Osteoblast (primary cell): ENCODE data around the gene HID1. TPM values are rescaled to one million over a fixed set of nuclear protein-coding genes. Genes with fewer than 3 reads are reported as not detected.

Source experiments
- DNase-seq: peaks from one replicate; pipeline ENCODE4 v3.0.0; 2011; ENCODE audit warnings: low spot score, mixed read lengths; ENCODE audit not compliant: insufficient read length; ENCODE audit errors: missing footprints
- H2AFZ ChIP-seq: 2 replicates; pipeline ENCODE4 v1.6.0; 2011; ENCODE audit warnings: mild to moderate bottlenecking, low read length
- H3K27ac ChIP-seq: 2 replicates; pipeline ENCODE4 v1.5.1; 2011; ENCODE audit warnings: mild to moderate bottlenecking, low read depth, low read length, moderate library complexity
- H3K27me3 ChIP-seq: 2 replicates; pipeline ENCODE4 v1.6.0; 2012; ENCODE audit warnings: mild to moderate bottlenecking, control low read depth, inconsistent platforms, low read length, moderate library complexity; ENCODE audit not compliant: insufficient read depth
- H3K36me3 ChIP-seq: 2 replicates; pipeline ENCODE4 v1.5.1; 2011; ENCODE audit warnings: mild to moderate bottlenecking, low read length, control low read depth, moderate library complexity; ENCODE audit not compliant: insufficient read depth
- H3K4me1 ChIP-seq: 2 replicates; pipeline ENCODE4 v1.5.1; 2011; ENCODE audit warnings: mild to moderate bottlenecking, low read length, control low read depth, moderate library complexity; ENCODE audit not compliant: insufficient read depth
- H3K4me2 ChIP-seq: 2 replicates; pipeline ENCODE4 v1.6.0; 2011; ENCODE audit warnings: mild to moderate bottlenecking, low read length; ENCODE audit not compliant: insufficient read depth
- H3K4me3 ChIP-seq: fragments of 200-600 bp; sonication (generic); 3 replicates; pipeline ENCODE4 v1.5.1; 2012; ENCODE audit warnings: mild to moderate bottlenecking, low read length, inconsistent platforms; ENCODE audit not compliant: insufficient read depth
- H3K79me2 ChIP-seq: 2 replicates; pipeline ENCODE4 v1.6.0; 2012; ENCODE audit warnings: mild to moderate bottlenecking, low read length, control low read depth, inconsistent platforms; ENCODE audit not compliant: insufficient read depth
- H3K9me3 ChIP-seq: 2 replicates; pipeline ENCODE4 v1.5.1; 2011; ENCODE audit warnings: low read depth, low read length, control low read depth
- H4K20me1 ChIP-seq: 2 replicates; pipeline ENCODE4 v1.6.0; 2012; ENCODE audit warnings: mild to moderate bottlenecking, low read length, control low read depth; ENCODE audit not compliant: insufficient read depth
- CTCF ChIP-seq: IDR thresholded peaks from 2 replicates; pipeline ENCODE4 v1.5.1; 2011; ENCODE audit warnings: mild to moderate bottlenecking, low read depth, low read length, moderate library complexity; ENCODE audit errors: extremely low read depth
- total RNA-seq: library from RNA; depleted of rRNA; stranded (reverse); fragments of >200 nt; gene quantifications from 2 replicates; pipeline ENCODE4 v1.2.3, GENCODE V29; 2012

Gene HID1
- total RNA-seq, 1 donor: 0.36 TPM

- H3K4me2 ChIP-seq: no peak overlapping the region
- H3K4me1 ChIP-seq: peaks cover 42% of the 10 kb centered on the region
- no peak overlapping the region for H3K4me3 ChIP-seq
- peaks cover 11% of the 10 kb centered on the region for H4K20me1 ChIP-seq
- peak; percentile 54 for DNase-seq
- no peaks in the 10 kb centered on the region for H3K36me3 ChIP-seq
- H3K27me3 ChIP-seq: no peaks in the 10 kb centered on the region
- H2AFZ ChIP-seq: no peak overlapping the region
- H3K79me2 ChIP-seq: peaks cover 57% of the 10 kb centered on the region
- H3K9me3 ChIP-seq: no peaks in the 10 kb centered on the region
- H3K27ac ChIP-seq: no peak overlapping the region
- no peak for TF ChIP-seq CTCF
Measured at GRCh38 chr17:74992223-74992622, 19.7 kb upstream of the HID1 start.

GRCh38 chr17:74990581-74991105 is 18.1 kb upstream of the HID1 start:
- no peaks in the 10 kb centered on the region for H3K36me3 ChIP-seq
- no peak overlapping the region for H3K4me3 ChIP-seq
- H3K79me2 ChIP-seq: peaks cover 52% of the 10 kb centered on the region
- H3K27me3 ChIP-seq: no peaks in the 10 kb centered on the region
- peak; percentile 76 for DNase-seq
- no peaks in the 10 kb centered on the region for H3K9me3 ChIP-seq
- H3K4me1 ChIP-seq: peaks cover 39% of the 10 kb centered on the region
- no peak overlapping the region for H2AFZ ChIP-seq
- H3K27ac ChIP-seq: no peak overlapping the region
- no peak for TF ChIP-seq CTCF
- no peak overlapping the region for H3K4me2 ChIP-seq
- H4K20me1 ChIP-seq: peaks cover 6% of the 10 kb centered on the region

- H3K4me1 ChIP-seq: peaks cover 19% of the 10 kb centered on the region
- no peaks in the 10 kb centered on the region for H3K27me3 ChIP-seq
- peaks cover 6% of the 10 kb centered on the region for H4K20me1 ChIP-seq
- peak overlapping the region; percentile 100 for H3K27ac ChIP-seq
- H3K4me2 ChIP-seq: peak overlapping the region; percentile 99
- H3K9me3 ChIP-seq: no peaks in the 10 kb centered on the region
- H3K36me3 ChIP-seq: no peaks in the 10 kb centered on the region
- H2AFZ ChIP-seq: peak overlapping the region; percentile 93
- peak; percentile 21 for TF ChIP-seq CTCF
- H3K4me3 ChIP-seq: peak overlapping the region; percentile 94
- DNase-seq: peak; percentile 97
- peaks cover 39% of the 10 kb centered on the region for H3K79me2 ChIP-seq
Measured at GRCh38 chr17:74987909-74988711, 15.6 kb upstream of the HID1 start.

GRCh38 chr17:74987418-74987908 is 14.9 kb upstream of the HID1 start, which contains the start of gene CDR2L:
TSS of gene CDR2L (plus strand) at chr17:74987632. CDS start at chr17:74988044, 412 bp downstream.
- peaks cover 22% of the 10 kb centered on the region for H3K4me1 ChIP-seq
- no peaks in the 10 kb centered on the region for H3K27me3 ChIP-seq
- no peaks in the 10 kb centered on the region for H3K36me3 ChIP-seq
- peaks cover 3% of the 10 kb centered on the region for H4K20me1 ChIP-seq
- H3K9me3 ChIP-seq: no peaks in the 10 kb centered on the region
- TF ChIP-seq CTCF: no peak
- H3K4me2 ChIP-seq: peak within 1 kb of the TSS; percentile 99
- peak within 1 kb of the TSS; percentile 93 for H2AFZ ChIP-seq
- peak within 1 kb of the TSS; percentile 100 for H3K27ac ChIP-seq
- H3K79me2 ChIP-seq: peaks cover 33% of the 10 kb centered on the region
- DNase-seq: peak; percentile 100
- peak within 1 kb of the TSS; percentile 94 for H3K4me3 ChIP-seq
